GM12865 (cell line): ENCODE measurements around the gene SLC2A5.

Experiments
- DNase-seq: peaks from one replicate; pipeline ENCODE4 v3.0.0; 2010; ENCODE audit warnings: low read depth
- H3K4me3 ChIP-seq: 2 replicates; pipeline ENCODE4 v1.5.1; 2011; ENCODE audit warnings: mild to moderate bottlenecking, low read depth, low read length, control low read depth
- CTCF ChIP-seq: IDR thresholded peaks from 2 replicates; pipeline ENCODE4 v1.5.1; 2011; ENCODE audit warnings: low read length, control low read depth, low read depth, inconsistent platforms; ENCODE audit not compliant: insufficient read depth; ENCODE audit errors: missing control alignments

Gene SLC2A5

GRCh38 chr1:9052272-9053049 lies 17.0 kb downstream of the SLC2A5 start:
- H3K4me3 ChIP-seq, result no peak overlapping the region
- DNase-seq, result no peak

GRCh38 chr1:9051379-9051778 lies 18.1 kb downstream of the SLC2A5 start:
- no peak overlapping the region for H3K4me3 ChIP-seq
- no peak for TF ChIP-seq CTCF
- no peak for DNase-seq

More at GRCh38 chr1:9052272-9053049, 17.0 kb downstream of the SLC2A5 start:
- no peak for TF ChIP-seq CTCF

GRCh38 chr1:9050803-9051202 lies 18.6 kb downstream of the SLC2A5 start:
- TF ChIP-seq CTCF, result no peak
- no peak for DNase-seq
- H3K4me3 ChIP-seq, result no peak overlapping the region

GRCh38 chr1:9048551-9048950 lies 20.9 kb downstream of the SLC2A5 start:
- TF ChIP-seq CTCF, result no peak

GRCh38 chr1:9047019-9047418 lies 22.4 kb downstream of the SLC2A5 start:
- H3K4me3 ChIP-seq, result no peak overlapping the region
- TF ChIP-seq CTCF, result no peak
- DNase-seq, result no peak

More at GRCh38 chr1:9048551-9048950, 20.9 kb downstream of the SLC2A5 start:
- no peak for DNase-seq
- no peak overlapping the region for H3K4me3 ChIP-seq

GRCh38 chr1:9045861-9046510 lies 23.4 kb downstream of the SLC2A5 start:
- no peak for DNase-seq
- H3K4me3 ChIP-seq, result no peak overlapping the region
- TF ChIP-seq CTCF, result no peak

GRCh38 chr1:9044236-9044635 lies 25.2 kb downstream of the SLC2A5 start:
- no peak for TF ChIP-seq CTCF
- H3K4me3 ChIP-seq, result no peak overlapping the region

More at GRCh38 chr1:9044236-9044635, 25.2 kb downstream of the SLC2A5 start:
- no peak for DNase-seq
